ENCODE results near the gene MAPK9. TPM values are rescaled to one million over a fixed set of nuclear protein-coding genes. Genes with fewer than 3 reads are reported as not detected.

MAPK9 gene
- total RNA-seq: 19.7 and 23.2 TPM in 2 replicates

DNA sequence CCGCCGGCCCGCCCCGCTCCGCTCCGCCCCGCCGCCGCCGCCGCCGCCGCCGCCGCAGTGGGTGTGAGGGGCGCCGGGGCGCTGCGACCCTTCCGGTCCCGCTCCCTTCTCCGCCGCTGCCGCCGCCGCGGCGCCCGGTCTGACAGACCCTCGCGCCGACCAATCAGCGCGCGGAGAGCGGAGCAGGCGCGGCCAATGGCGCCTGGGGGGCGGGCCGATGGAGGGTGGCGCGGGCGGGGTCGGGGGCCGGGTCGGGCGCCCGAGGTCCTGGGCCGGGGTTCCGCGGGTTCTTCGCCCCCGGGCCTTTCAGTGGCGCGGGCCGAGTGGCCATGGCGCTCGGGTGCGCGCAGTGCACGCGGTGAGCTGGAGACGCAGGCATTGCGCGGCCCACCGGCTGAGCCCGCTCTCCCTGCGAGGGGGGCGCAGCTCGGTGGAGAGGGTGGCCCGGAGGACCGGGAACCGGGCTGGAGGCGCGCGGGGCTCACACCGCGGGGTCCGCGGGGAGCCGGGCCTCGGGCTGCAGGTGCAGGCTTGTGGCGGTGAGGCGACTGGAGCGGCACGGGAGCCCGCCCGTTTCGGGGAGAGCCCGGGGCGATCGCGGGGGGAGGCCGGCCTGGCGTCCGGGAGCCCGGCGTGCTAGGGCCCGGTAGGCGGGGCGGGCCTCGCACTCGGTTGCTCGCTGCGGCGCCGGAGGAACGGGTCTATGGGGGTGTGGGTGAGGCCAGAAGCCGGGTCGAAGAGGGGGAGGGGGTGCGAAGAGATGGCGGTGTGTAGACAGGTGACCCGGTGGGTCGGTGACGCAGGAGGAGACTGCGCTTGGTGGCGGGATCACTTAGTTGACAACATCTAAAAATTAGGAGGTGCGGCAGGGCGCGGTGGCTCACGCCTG lies at the start of gene MAPK9:
TSS of gene MAPK9 (minus strand) at position 141 of the 889 bp plus-strand sequence. CDS start 11,522 bp downstream, outside the sequence.
- DNase-seq (ENCODE audit: low read depth) (peak; percentile 36), FAIRE-seq (no peak)
- Histone ChIP-seq H3K36me3 (ENCODE audit: control insufficient read depth, insufficient read depth, low read length) (no peaks in the 10 kb centered on the region), H3K27me3 (ENCODE audit: control insufficient read depth, insufficient read depth, low read length) (no peaks in the 10 kb centered on the region), H3K4me3 (ENCODE audit: low read depth, low read length) (peak within 1 kb of the TSS; percentile 78)
- TF ChIP-seq CTCF (IDR thresholded peaks at IDR 0.05; ENCODE audit: insufficient read depth, low read length, severe bottlenecking): no peak

DNA sequence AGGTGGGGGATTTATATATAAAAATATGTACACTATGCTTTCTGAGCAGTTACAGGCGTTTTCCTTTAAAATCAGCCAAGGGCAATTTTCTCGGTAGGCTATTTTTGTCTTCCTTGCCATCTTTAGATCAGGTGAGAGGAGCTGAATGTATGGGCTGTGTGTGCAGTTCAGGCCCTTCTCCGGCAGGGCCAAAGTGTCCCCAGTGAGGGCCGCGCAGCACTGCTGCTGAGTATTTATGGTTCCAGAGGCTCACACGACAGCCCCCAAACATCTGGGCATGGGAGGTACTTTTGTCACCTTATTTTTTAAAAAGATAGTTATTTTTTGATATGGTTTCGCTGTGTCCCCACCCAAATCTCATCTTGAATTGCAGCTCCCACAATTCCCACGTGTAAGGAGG lies 49.7 kb upstream of the MAPK9 start:
- no peaks in the 10 kb centered on the region for H3K27me3 ChIP-seq (ENCODE audit: control insufficient read depth, insufficient read depth, low read length)
- no peaks in the 10 kb centered on the region for H3K36me3 ChIP-seq (ENCODE audit: control insufficient read depth, insufficient read depth, low read length)
- no peak for FAIRE-seq
- no peak for TF ChIP-seq CTCF (IDR thresholded peaks at IDR 0.05; ENCODE audit: insufficient read depth, low read length, severe bottlenecking)
- H3K4me3 ChIP-seq (ENCODE audit: low read depth, low read length): no peak overlapping the region
- DNase-seq (ENCODE audit: low read depth): no peak

DNA sequence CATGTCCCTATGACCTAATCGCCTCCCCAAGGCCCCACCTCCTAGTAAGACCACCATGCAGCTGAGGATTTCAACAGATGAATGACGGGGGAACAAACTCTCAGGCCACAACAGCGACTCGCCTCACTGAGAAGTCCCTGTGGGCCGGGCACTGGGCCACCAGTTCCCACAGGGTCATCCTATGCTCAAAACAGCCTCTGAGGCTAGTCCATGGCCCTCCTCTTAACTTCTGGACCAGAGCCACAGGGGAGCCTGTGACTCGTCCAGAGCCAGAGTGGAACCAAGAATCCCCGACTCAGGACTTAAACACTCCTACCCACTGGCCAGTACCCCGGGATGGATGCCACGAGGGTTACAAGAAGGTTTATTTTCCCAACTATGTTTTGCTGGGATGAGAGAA lies 49.0 kb upstream of the MAPK9 start:
- no peak for FAIRE-seq
- Histone ChIP-seq H3K4me3 (ENCODE audit: low read depth, low read length) (no peak overlapping the region), H3K27me3 (ENCODE audit: control insufficient read depth, insufficient read depth, low read length) (no peaks in the 10 kb centered on the region), H3K36me3 (ENCODE audit: control insufficient read depth, insufficient read depth, low read length) (no peaks in the 10 kb centered on the region)
- DNase-seq (ENCODE audit: low read depth): no peak
- no peak for TF ChIP-seq CTCF (IDR thresholded peaks at IDR 0.05; ENCODE audit: insufficient read depth, low read length, severe bottlenecking)

DNA sequence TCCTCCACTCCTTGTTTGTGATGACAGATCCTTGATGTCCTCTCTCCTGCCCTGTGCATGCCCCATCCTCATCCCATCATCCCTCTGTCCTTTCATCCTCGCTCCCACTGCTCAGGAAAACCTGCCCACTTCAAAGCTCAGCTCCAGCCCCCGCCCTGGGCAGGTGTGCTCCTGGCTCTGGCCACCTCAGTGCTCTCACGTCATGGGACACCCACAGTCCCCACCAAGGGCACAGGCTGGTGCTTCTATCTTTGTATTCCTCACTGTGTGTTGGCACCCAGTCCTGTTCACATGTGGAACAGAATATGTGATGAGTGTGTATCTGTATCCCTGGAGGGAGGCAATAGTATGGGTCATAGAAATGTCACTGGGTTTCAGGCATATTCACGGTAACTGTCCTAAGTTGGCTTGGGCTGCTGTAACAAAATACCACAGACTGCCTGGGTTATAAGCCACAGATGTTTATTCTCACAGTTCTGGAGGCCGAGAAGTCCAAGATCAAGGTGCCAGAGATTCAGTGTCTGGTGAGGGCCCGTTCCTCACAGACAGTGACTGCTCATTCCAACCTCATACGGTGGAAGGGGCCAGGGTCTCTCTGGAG lies 47.8 kb upstream of the MAPK9 start:
- no peak overlapping the region for H3K4me3 ChIP-seq (ENCODE audit: low read depth, low read length)
- H3K27me3 ChIP-seq (ENCODE audit: control insufficient read depth, insufficient read depth, low read length): no peaks in the 10 kb centered on the region
- DNase-seq (ENCODE audit: low read depth) (no peak), FAIRE-seq (no peak)
- no peak for TF ChIP-seq CTCF (IDR thresholded peaks at IDR 0.05; ENCODE audit: insufficient read depth, low read length, severe bottlenecking)
- H3K36me3 ChIP-seq (ENCODE audit: control insufficient read depth, insufficient read depth, low read length): no peaks in the 10 kb centered on the region

GRCh38 chr5:180338001-180338707 lies 46.3 kb upstream of the MAPK9 start:
- DNase-seq (ENCODE audit: low read depth) (no peak), FAIRE-seq (no peak)
- no peak for TF ChIP-seq CTCF (IDR thresholded peaks at IDR 0.05; ENCODE audit: insufficient read depth, low read length, severe bottlenecking)

More at GRCh38 chr5:180338001-180338707, 46.3 kb upstream of the MAPK9 start:
- Histone ChIP-seq H3K27me3 (ENCODE audit: control insufficient read depth, insufficient read depth, low read length) (no peaks in the 10 kb centered on the region), H3K4me3 (ENCODE audit: low read depth, low read length) (no peak overlapping the region), H3K36me3 (ENCODE audit: control insufficient read depth, insufficient read depth, low read length) (no peaks in the 10 kb centered on the region)
